ENCODE measurements around the gene STARD4.

DNA sequence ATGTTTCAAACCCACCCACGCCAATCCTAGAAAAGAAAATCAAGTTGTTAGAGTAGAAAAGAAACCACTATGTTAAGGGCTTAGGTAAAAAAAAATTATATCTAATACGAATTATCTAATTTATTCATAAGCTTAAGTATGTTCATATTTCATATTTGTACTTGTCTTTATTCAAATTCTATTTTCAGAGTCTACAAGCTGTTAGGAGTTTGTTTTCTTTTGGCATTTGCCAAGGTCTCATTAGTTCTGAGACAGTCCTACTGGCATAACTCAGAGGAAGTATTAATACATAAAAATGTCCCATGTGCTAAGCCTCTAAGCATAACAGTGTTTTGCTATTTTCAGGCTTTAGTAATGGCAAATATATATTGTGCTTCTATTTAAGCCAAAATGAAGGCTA is 57.6 kb downstream of the STARD4 start:
- TF ChIP-seq CTCF (conservative IDR thresholded peaks at IDR 0.05; ENCODE audit: low read length) (no peak), EZH2phosphoT487 (IDR thresholded peaks at IDR 0.05; ENCODE audit: borderline replicate concordance, low read depth, low read length) (no peak)
